Omental fat pad (tissue), 4 donors: ENCODE results near the gene LACTBL1. TPM values are rescaled to one million over a fixed set of nuclear protein-coding genes. Genes with fewer than 3 reads are reported as not detected.
"Not testable (repeated sequence)": the region's sequence is repeated elsewhere in the genome, so short reads cannot be mapped to it uniquely, and the experiment has no call there.

Experiments used
- ATAC-seq: fragments of 150-250 bp; one replicate; pipeline ENCODE4 v1.9.1; 2016; ENCODE audit warnings: mild to moderate bottlenecking, moderate library complexity; ENCODE audit not compliant: low FRiP score
- DNase-seq: peaks from one replicate; pipeline ENCODE4 v3.0.0-alpha.2; 2019; ENCODE audit warnings: low spot score
- CTCF ChIP-seq, 3 donors: fragments of 450-650 bp; IDR thresholded peaks; one replicate each; pipeline ENCODE4 v1.5.1; 2016 to 2017; ENCODE audit warnings: antibody characterized with exemption in 3 of 3, mild to moderate bottlenecking in 3 of 3, moderate library complexity in 2 of 3
- total RNA-seq, 4 donors: library from RNA; depleted of rRNA; stranded (reverse); fragments of >200 nt; gene quantifications; one replicate each; pipeline ENCODE4 v1.1.0, GENCODE V29; 2016

Gene LACTBL1
- total RNA-seq, 4 donors from 2014 or later: not detected

GRCh38 chr1:22951796-22952195 is 20.9 kb downstream of the LACTBL1 start:
- no peak for TF ChIP-seq CTCF (IDR thresholded peaks at IDR 0.05)
- DNase-seq: no peak
- no peak for ATAC-seq

GRCh38 chr1:22949822-22950331 is 22.8 kb downstream of the LACTBL1 start:
- DNase-seq (no peak), ATAC-seq (no peak)

GRCh38 chr1:22945171-22945570 is 27.5 kb downstream of the LACTBL1 start:
- DNase-seq, ATAC-seq: not testable (repeated sequence)

More at GRCh38 chr1:22949822-22950331, 22.8 kb downstream of the LACTBL1 start:
- no peak for TF ChIP-seq CTCF (IDR thresholded peaks at IDR 0.05)

- no peak for TF ChIP-seq CTCF (IDR thresholded peaks at IDR 0.05)
- ATAC-seq (no peak), DNase-seq (no peak)
Measured at GRCh38 chr1:22944346-22945055, 28.2 kb downstream of the LACTBL1 start.

GRCh38 chr1:22941257-22941656 is 31.4 kb downstream of the LACTBL1 start:
- ATAC-seq: no peak
- TF ChIP-seq CTCF (IDR thresholded peaks at IDR 0.05): no peak
- no peak for DNase-seq

GRCh38 chr1:22936681-22937080 is 36.0 kb downstream of the LACTBL1 start:
- ATAC-seq: no peak

GRCh38 chr1:22935433-22935832 is 37.2 kb downstream of the LACTBL1 start:
- ATAC-seq: no peak
- no peak for DNase-seq
- no peak for TF ChIP-seq CTCF (IDR thresholded peaks at IDR 0.05)

More at GRCh38 chr1:22936681-22937080, 36.0 kb downstream of the LACTBL1 start:
- no peak for TF ChIP-seq CTCF (IDR thresholded peaks at IDR 0.05)
- DNase-seq: no peak
